NT2/D1 (cell line): ENCODE data around the gene DCAF12.
"Not testable (repeated sequence)": the region's sequence is repeated elsewhere in the genome, so short reads cannot be mapped to it uniquely, and the experiment has no call there.

Experiments
- DNase-seq: peaks from one replicate; pipeline ENCODE4 v3.0.0-alpha.2; 2011; ENCODE audit warnings: low read depth, low spot score
- H3K27me3 ChIP-seq: 2 replicates; pipeline ENCODE4 v1.6.0; 2011; ENCODE audit warnings: mild to moderate bottlenecking; ENCODE audit not compliant: insufficient read length, insufficient read depth
- H3K36me3 ChIP-seq: 2 replicates; pipeline ENCODE4 v1.6.1; 2011; ENCODE audit warnings: mild to moderate bottlenecking, low read length, mixed read lengths; ENCODE audit not compliant: insufficient read depth, insufficient read length
- H3K4me1 ChIP-seq: 2 replicates; pipeline ENCODE4 v1.5.1; 2011; ENCODE audit not compliant: insufficient read depth, insufficient read length
- H3K4me3 ChIP-seq: 2 replicates; pipeline ENCODE4 v1.5.1; 2011; ENCODE audit warnings: low read depth; ENCODE audit not compliant: insufficient read length
- H3K9ac ChIP-seq: 2 replicates; pipeline ENCODE4 v1.6.0; 2011; ENCODE audit warnings: low read depth; ENCODE audit not compliant: insufficient read length
- H3K9me3 ChIP-seq: 2 replicates; pipeline ENCODE4 v1.5.1; 2011; ENCODE audit warnings: mild to moderate bottlenecking, low read length; ENCODE audit not compliant: insufficient read depth
- SUZ12 ChIP-seq: IDR thresholded peaks from 2 replicates; pipeline ENCODE4 v1.6.1; 2011; ENCODE audit not compliant: insufficient read length, insufficient read depth; ENCODE audit errors: extremely low read depth
- YY1 ChIP-seq: IDR thresholded peaks from 2 replicates; pipeline ENCODE4 v1.6.1; 2011; ENCODE audit not compliant: insufficient read length, insufficient read depth
- ZNF274 ChIP-seq: IDR thresholded peaks from 2 replicates; pipeline ENCODE4 v1.6.1; 2011; ENCODE audit warnings: mild to moderate bottlenecking, low read depth, low read length

The DCAF12 gene

GRCh38 chr9:34047864-34048726 is 78.4 kb downstream of the DCAF12 start:
- no peaks in the 10 kb centered on the region for H3K27me3 ChIP-seq
- no peak for DNase-seq
- H3K4me3 ChIP-seq, result peak overlapping the region; percentile 98
- TF ChIP-seq SUZ12, result no peak
- no peak for TF ChIP-seq YY1
- TF ChIP-seq ZNF274, result no peak
- peaks cover 20% of the 10 kb centered on the region for H3K36me3 ChIP-seq
- H3K9ac ChIP-seq, result peak overlapping the region; percentile 99
- peaks cover 2% of the 10 kb centered on the region for H3K4me1 ChIP-seq
- no peaks in the 10 kb centered on the region for H3K9me3 ChIP-seq

- TF ChIP-seq YY1 (no peak), SUZ12 (no peak), ZNF274 (no peak)
- Histone ChIP-seq H3K4me3 (peak overlapping the region; percentile 98), H3K9me3 (no peaks in the 10 kb centered on the region), H3K27me3 (no peaks in the 10 kb centered on the region), H3K36me3 (peaks cover 33% of the 10 kb centered on the region), H3K4me1 (peaks cover 2% of the 10 kb centered on the region), H3K9ac (peak overlapping the region; percentile 99)
- DNase-seq, result no peak
Observed at GRCh38 chr9:34046784-34047379, 79.6 kb downstream of the DCAF12 start.

GRCh38 chr9:34045903-34046302 is 80.6 kb downstream of the DCAF12 start:
- peaks cover 2% of the 10 kb centered on the region for H3K4me1 ChIP-seq
- H3K27me3 ChIP-seq, result no peaks in the 10 kb centered on the region
- no peak overlapping the region for H3K4me3 ChIP-seq
- H3K9me3 ChIP-seq, result 0 out of 2 replicates have a peak, but pooled peaks cover 2% of the 10 kb centered on the region
- DNase-seq, result no peak
- H3K9ac ChIP-seq, result no peak overlapping the region
- TF ChIP-seq ZNF274, result no peak
- peaks cover 40% of the 10 kb centered on the region for H3K36me3 ChIP-seq

- Histone ChIP-seq H3K9me3 (peaks cover 14% of the 10 kb centered on the region; the same call in 1 of the 2 replicates), H3K36me3 (peaks cover 62% of the 10 kb centered on the region)
- not testable (repeated sequence) for H3K4me3 ChIP-seq, H3K4me1 ChIP-seq, H3K9ac ChIP-seq, H3K27me3 ChIP-seq, DNase-seq
Observed at GRCh38 chr9:34042074-34042473, 84.4 kb downstream of the DCAF12 start.

- not testable (repeated sequence) for H3K4me3 ChIP-seq, H3K9ac ChIP-seq, H3K4me1 ChIP-seq, DNase-seq, H3K27me3 ChIP-seq
- Histone ChIP-seq H3K9me3 (peaks cover 14% of the 10 kb centered on the region; the same call in 1 of the 2 replicates), H3K36me3 (peaks cover 53% of the 10 kb centered on the region)
Observed at GRCh38 chr9:34038851-34039250, 87.6 kb downstream of the DCAF12 start.

GRCh38 chr9:34037626-34038025 is 88.9 kb downstream of the DCAF12 start:
- Histone ChIP-seq H3K4me1 (peaks cover 3% of the 10 kb centered on the region), H3K27me3 (no peaks in the 10 kb centered on the region), H3K36me3 (peaks cover 44% of the 10 kb centered on the region), H3K9ac (no peak overlapping the region), H3K9me3 (peaks cover 14% of the 10 kb centered on the region; the same call in 1 of the 2 replicates), H3K4me3 (no peak overlapping the region)
- no peak for DNase-seq
- no peak for TF ChIP-seq YY1
- TF ChIP-seq SUZ12, result no peak
- TF ChIP-seq ZNF274, result no peak

GRCh38 chr9:34036625-34037024 is 89.9 kb downstream of the DCAF12 start:
- Histone ChIP-seq H3K9me3 (peaks cover 14% of the 10 kb centered on the region; the same call in 1 of the 2 replicates), H3K36me3 (peaks cover 44% of the 10 kb centered on the region), H3K4me3 (no peak overlapping the region), H3K9ac (no peak overlapping the region), H3K4me1 (peaks cover 3% of the 10 kb centered on the region), H3K27me3 (no peaks in the 10 kb centered on the region)
- no peak for DNase-seq
- TF ChIP-seq ZNF274 (no peak), SUZ12 (no peak), YY1 (no peak)
